ENCODE measurements around the gene DNAAF5.
"Not testable (repeated sequence)": the region's sequence is repeated elsewhere in the genome, so short reads cannot be mapped to it uniquely, and the experiment has no call there.

The DNAAF5 gene

GRCh38 chr7:784971-785370, 58.5 kb downstream of the DNAAF5 start:
- DNase-seq = no peak

GRCh38 chr7:785416-785815, 58.9 kb downstream of the DNAAF5 start:
- DNase-seq = no peak

- DNase-seq = peak; percentile 74
Observed at GRCh38 chr7:786472-787255, 60.2 kb downstream of the DNAAF5 start.

GRCh38 chr7:787332-788240, 61.1 kb downstream of the DNAAF5 start:
- no peak for DNase-seq

GRCh38 chr7:791519-791918, 65.0 kb downstream of the DNAAF5 start:
- DNase-seq = no peak

GRCh38 chr7:794207-794606, 67.7 kb downstream of the DNAAF5 start:
- no peak for DNase-seq

GRCh38 chr7:794671-795329, 68.3 kb downstream of the DNAAF5 start:
- DNase-seq = no peak

- DNase-seq = not testable (repeated sequence)
Observed at GRCh38 chr7:796434-797169, 70.1 kb downstream of the DNAAF5 start.

GRCh38 chr7:798921-799470, 72.5 kb downstream of the DNAAF5 start:
- no peak for DNase-seq

- no peak for DNase-seq
Observed at GRCh38 chr7:800692-801091, 74.2 kb downstream of the DNAAF5 start.

GRCh38 chr7:801351-801750, 74.9 kb downstream of the DNAAF5 start:
- DNase-seq = not testable (repeated sequence)

GRCh38 chr7:801940-802381, 75.5 kb downstream of the DNAAF5 start:
- peak; percentile 55 for DNase-seq

- DNase-seq = no peak
Observed at GRCh38 chr7:802500-803242, 76.2 kb downstream of the DNAAF5 start.

GRCh38 chr7:803243-803635, 76.7 kb downstream of the DNAAF5 start:
- DNase-seq = no peak

GRCh38 chr7:803796-804195, 77.3 kb downstream of the DNAAF5 start:
- not testable (repeated sequence) for DNase-seq

- DNase-seq = no peak
Observed at GRCh38 chr7:805261-805660, 78.8 kb downstream of the DNAAF5 start.

- peak; percentile 76 for DNase-seq
Observed at GRCh38 chr7:815284-816216, 89.1 kb downstream of the DNAAF5 start.

GRCh38 chr7:816300-816750, 89.8 kb downstream of the DNAAF5 start:
- DNase-seq = peak; percentile 99

- DNase-seq = no peak
Observed at GRCh38 chr7:816751-817671, 90.5 kb downstream of the DNAAF5 start.
